ENCODE results near the gene FOXD3. TPM values are rescaled to one million over a fixed set of nuclear protein-coding genes. Genes with fewer than 3 reads are reported as not detected.

The FOXD3 gene
- total and polyA plus RNA-seq, 2 experiments from 2014 or later: 13.8 to 49.0 TPM

- TF ChIP-seq REST (IDR thresholded peaks at IDR 0.05; ENCODE audit: unreplicated experiment) (no peak), STAT1 (IDR thresholded peaks at IDR 0.05; ENCODE audit: unreplicated experiment) (no peak), ZNF331 (CRISPR knock-in tag; IDR thresholded peaks at IDR 0.05; ENCODE audit: low read depth) (no peak), CTCF (conservative IDR thresholded peaks at IDR 0.05; ENCODE audit: low read depth in 2 of 2) (no peak), CREB1 (CRISPR knock-in tag; IDR thresholded peaks at IDR 0.05; ENCODE audit: low read depth) (peak; percentile 55), POLR2AphosphoS5 (IDR thresholded peaks at IDR 0.05; ENCODE audit: low read depth) (0 out of 2 replicates have a peak, but pooled peaks have one; percentile 44), ETS1 (IDR thresholded peaks at IDR 0.05) (peak; percentile 57; the same call in 1 of the 2 replicates), NANOG (IDR thresholded peaks at IDR 0.05; ENCODE audit: borderline replicate concordance) (peak; percentile 81), EZH2phosphoT487 (IDR thresholded peaks at IDR 0.05; ENCODE audit: unreplicated experiment) (no peak), JUNB (IDR thresholded peaks at IDR 0.05; ENCODE audit: unreplicated experiment) (no peak), EZH2 (IDR thresholded peaks at IDR 0.05; ENCODE audit: low read depth, unreplicated experiment) (no peak), ZNF114 (CRISPR knock-in tag; IDR thresholded peaks at IDR 0.05) (no peak)
Observed at GRCh38 chr1:63294803-63295594, 27.4 kb upstream of the FOXD3 start (continued).
